TTC549 (cell line): Measurements from ENCODE around the gene TATDN2.

Experiments used
- FAIRE-seq: peaks from 2 replicates; lab custom pipeline; 2012; peaks lifted over from hg19 to GRCh38; lab: Jason Lieb, UNC

The TATDN2 gene

DNA sequence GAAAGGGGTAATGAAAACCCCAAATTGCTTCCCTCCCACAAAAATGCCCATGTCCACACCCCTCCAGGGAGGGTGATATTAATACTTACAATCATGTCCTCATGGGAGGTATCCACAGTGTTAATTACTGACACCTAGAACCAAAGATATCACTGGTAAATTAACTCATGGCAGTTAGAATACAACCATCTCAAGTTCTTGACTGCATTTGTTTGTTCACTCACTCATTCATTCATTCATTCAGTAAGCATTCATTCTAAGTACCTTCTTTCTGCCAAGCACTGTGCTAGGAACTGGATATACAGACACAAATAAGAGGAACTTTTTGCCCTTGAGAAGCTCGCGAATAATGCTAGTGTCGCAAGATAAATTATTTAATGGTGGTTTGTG lies 69.7 kb downstream of the TATDN2 start:
- no peak for FAIRE-seq

DNA sequence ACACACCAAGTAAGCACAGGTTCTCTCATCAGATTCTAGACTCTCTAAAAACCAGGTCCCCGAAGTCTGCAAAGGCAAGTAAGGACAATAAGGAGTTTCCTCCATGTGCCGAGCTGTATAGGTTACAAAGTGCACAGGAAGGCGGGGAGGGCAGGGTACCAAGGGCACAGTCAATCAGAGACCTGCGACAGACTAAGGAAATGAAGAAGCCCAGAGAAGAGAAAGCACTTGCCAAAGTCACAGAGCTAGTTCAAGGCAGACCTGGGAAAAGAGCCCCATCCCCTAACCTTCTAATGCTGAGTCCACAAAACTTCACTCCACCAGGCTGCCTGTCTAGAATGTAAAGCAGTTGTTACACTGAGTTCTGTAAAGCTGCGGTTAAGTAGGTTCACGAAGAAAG lies 71.0 kb downstream of the TATDN2 start:
- no peak for FAIRE-seq

- FAIRE-seq: no peak
Observed at GRCh38 chr3:10319804-10320203, 71.5 kb downstream of the TATDN2 start.

GRCh38 chr3:10320320-10320677 lies 72.0 kb downstream of the TATDN2 start:
- no peak for FAIRE-seq

DNA sequence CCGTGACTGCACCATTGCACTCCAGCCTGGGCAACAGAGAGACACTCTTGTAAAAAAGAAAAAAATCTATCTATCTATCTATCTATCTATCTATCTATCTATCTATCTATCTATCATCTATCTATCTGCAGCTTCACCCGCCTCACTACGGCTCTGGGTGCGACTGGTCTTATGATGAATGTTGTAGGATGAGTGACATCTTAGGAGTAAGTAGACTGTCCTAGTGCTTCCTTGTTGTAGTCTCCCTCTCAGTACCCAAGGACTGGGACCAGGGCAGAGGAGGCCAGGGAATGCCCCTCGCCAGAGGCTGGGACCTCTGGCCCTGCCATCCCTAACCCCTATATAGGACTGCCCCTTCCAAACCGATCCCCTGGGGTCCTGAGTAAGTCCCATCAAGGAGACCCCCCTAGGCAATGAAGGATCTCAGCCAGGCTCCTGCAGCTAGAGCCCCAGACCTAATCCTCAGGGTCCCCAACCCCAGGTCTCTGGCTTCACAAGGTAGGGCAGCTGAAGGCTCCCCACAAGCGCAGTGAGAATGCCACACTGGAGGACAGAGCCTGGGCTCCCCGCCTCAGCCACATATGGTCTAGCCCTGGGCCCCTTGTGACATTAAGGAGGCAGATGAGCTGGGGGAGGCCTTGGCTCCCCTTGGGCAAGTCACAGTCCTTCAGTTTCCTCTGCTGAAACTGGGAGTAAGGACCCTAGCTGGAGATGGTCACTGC lies 73.5 kb downstream of the TATDN2 start:
- FAIRE-seq: no peak

DNA sequence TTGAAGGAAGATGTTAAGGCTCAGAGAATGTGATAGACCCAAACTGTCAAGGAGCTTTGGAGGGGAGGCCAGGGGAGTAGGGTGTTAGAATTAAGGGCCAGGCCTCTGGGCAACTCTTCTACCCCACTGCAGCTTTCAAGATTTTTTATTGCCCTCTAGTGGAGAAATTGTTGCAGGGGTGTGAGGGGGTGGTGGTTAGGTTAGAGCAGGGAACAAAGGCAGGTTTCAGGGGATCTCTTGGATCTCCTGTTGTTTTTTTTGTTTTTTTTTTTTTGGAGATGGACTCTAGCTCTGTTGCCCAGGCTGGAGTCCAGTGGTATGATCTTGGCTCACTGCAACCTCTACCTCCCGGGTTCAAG lies 74.1 kb downstream of the TATDN2 start:
- no peak for FAIRE-seq

DNA sequence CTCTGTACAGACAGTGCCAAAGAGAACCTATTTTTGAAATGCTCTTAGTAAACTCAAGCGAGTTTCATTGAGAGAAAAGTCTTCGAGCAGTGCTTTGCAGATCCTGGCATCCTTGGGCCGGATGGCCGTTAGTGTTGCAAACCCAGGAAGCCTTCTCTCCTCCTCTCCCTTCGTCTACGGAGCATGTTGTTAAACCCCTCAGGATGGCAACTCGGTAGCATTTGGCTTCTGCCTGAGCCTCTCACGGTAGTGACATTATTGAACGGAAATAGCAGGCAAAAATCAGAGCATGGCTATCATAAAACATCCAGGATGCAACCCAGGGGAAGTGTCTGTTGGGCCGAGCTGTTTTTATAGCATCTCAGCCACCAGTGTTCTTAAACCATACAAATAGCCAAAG lies 79.3 kb downstream of the TATDN2 start:
- FAIRE-seq: no peak

- FAIRE-seq: no peak
Observed at GRCh38 chr3:10328460-10329071, 80.3 kb downstream of the TATDN2 start.

DNA sequence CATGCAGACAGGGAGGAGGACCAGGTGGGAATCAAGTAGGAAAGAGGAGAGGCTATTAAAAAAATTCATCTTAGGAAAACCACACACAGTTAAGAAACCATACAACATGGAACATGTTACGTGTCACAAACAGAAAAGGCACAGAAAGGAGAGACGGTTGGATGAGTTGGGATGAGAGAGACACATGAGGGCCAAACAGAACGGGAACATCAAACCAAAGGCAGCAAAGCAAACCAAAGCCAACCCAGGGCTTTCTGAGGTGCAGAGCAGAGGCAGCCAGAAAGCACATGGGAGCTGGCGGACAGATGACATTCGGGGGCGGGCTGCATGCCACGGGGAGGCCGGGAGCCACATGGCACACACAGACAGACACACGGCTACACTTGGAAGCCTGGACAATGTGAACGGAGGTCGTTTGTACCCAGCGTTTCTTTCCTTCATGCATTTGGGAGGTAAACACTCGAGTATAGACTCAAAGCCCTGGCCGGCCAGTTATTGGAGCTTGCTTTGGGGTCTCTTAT lies 81.3 kb downstream of the TATDN2 start:
- no peak for FAIRE-seq

DNA sequence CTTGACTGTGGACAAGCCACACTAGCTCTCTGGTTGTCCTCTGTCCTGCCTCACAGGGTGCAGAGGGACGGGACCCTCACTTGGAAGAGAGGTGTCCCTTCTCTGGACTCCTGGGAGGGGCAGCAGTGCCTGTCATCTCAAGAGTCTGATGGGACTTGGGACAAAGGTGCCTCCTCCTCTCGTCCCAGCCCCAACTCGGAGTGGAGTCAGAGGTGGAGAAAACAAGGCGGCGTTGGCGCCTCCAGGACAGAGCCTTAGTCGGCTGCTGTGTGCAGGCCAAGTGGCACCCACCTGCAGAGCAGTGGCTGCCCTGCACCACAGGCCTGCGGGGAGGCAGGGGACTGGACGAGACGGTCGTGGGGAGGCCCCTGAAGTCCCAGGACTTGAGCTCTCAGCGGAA lies 82.1 kb downstream of the TATDN2 start:
- FAIRE-seq: no peak
